Measurements from ENCODE around the gene IKZF5. TPM values are rescaled to one million over a fixed set of nuclear protein-coding genes. Genes with fewer than 3 reads are reported as not detected.

IKZF5 gene
- total RNA-seq (10 to 100 TPM; 12.2 to 15.0 (median 13.0) TPM), polyA plus RNA-seq (5.7 TPM)
- long read RNA-seq, donor 1, full-length matches to known transcripts = 7 of 15 reads
- long read RNA-seq, donor 1, partial matches to known transcripts = 0 of 15 reads
- long read RNA-seq, donor 1, other reads (novel, unspliced or antisense) = 8 of 15 reads
- long read RNA-seq, donor 2, full-length matches to known transcripts = 2 of 5 reads
- long read RNA-seq, donor 2, partial matches to known transcripts = 0 of 5 reads
- long read RNA-seq, donor 2, other reads (novel, unspliced or antisense) = 3 of 5 reads
- long read RNA-seq, donor 3, full-length matches to known transcripts = 7 of 35 reads
- long read RNA-seq, donor 3, partial matches to known transcripts = 3 of 35 reads
- long read RNA-seq, donor 3, other reads (novel, unspliced or antisense) = 25 of 35 reads
- long read RNA-seq, donor 4, full-length matches to known transcripts = 1 of 3 reads
- long read RNA-seq, donor 4, partial matches to known transcripts = 0 of 3 reads
- long read RNA-seq, donor 4, other reads (novel, unspliced or antisense) = 2 of 3 reads

GRCh38 chr10:123008355-123009104, at the start of gene IKZF5, which contains the start of gene ACADSB:
IKZF5 (minus strand) TSS chr10:123008795; CDS start chr10:122998625, 10,170 bp downstream.
ACADSB (plus strand) TSS chr10:123009006; CDS start chr10:123009030, 24 bp downstream.
- under 1% methylated on average over 68 of the region's 68 CpGs for WGBS
- intact Hi-C loops (cut with DNase I) = no loop called here
- H3K4me3 ChIP-seq (ENCODE audit: low read length) = peak within 1 kb of the TSS; percentile 87
- H3K27ac ChIP-seq (ENCODE audit: low read length) = peak within 1 kb of the TSS; percentile 71
- DNase-seq = peak; percentile 96 to 98 (median 98)
- H3K9me3 ChIP-seq (ENCODE audit: control insufficient read depth, low read length) = no peaks in the 10 kb centered on the region
- no peaks in the 10 kb centered on the region for H3K27me3 ChIP-seq (ENCODE audit: control insufficient read depth, insufficient read depth)
- no peaks in the 10 kb centered on the region for H3K4me1 ChIP-seq (ENCODE audit: control insufficient read depth, insufficient read depth, low read length)
- ATAC-seq = peak; percentile 99

- H3K9me3 ChIP-seq (ENCODE audit: control insufficient read depth, low read length) = no peaks in the 10 kb centered on the region
- H3K4me1 ChIP-seq (ENCODE audit: control insufficient read depth, insufficient read depth, low read length) = no peaks in the 10 kb centered on the region
- ATAC-seq (no peak), DNase-seq (no peak)
- intact Hi-C loops (cut with DNase I) = no loop called here
- no peak overlapping the region for H3K4me3 ChIP-seq (ENCODE audit: low read length)
- no peak overlapping the region for H3K27ac ChIP-seq (ENCODE audit: low read length)
- 97% methylated on average over 3 of the region's 3 CpGs for WGBS
- H3K27me3 ChIP-seq (ENCODE audit: control insufficient read depth, insufficient read depth) = no peaks in the 10 kb centered on the region
Measured at GRCh38 chr10:123057968-123058367, 49.4 kb upstream of the IKZF5 start.

GRCh38 chr10:123045961-123046731, 37.6 kb upstream of the IKZF5 start:
- Histone ChIP-seq H3K4me3 (ENCODE audit: low read length) (no peak overlapping the region), H3K27me3 (ENCODE audit: control insufficient read depth, insufficient read depth) (no peaks in the 10 kb centered on the region), H3K9me3 (ENCODE audit: control insufficient read depth, low read length) (no peaks in the 10 kb centered on the region), H3K27ac (ENCODE audit: low read length) (no peak overlapping the region), H3K4me1 (ENCODE audit: control insufficient read depth, insufficient read depth, low read length) (no peaks in the 10 kb centered on the region)
- ATAC-seq (no peak), DNase-seq (no peak)
- intact Hi-C loops (cut with DNase I) = loop anchor here in 2 of 4 donors (2.0 to 5.0 kb wide), 2 partner anchors 511 to 513 kb away; no protein-coding TSS in a partner anchor
- 88% methylated on average over 4 of the region's 4 CpGs for WGBS

- intact Hi-C loops (cut with DNase I) = loop anchor here in 2 of 4 donors (2.0 to 5.0 kb wide), 2 partner anchors 513 to 514 kb away; no protein-coding TSS in a partner anchor
- ATAC-seq (no peak), DNase-seq (no peak)
- Histone ChIP-seq H3K4me3 (ENCODE audit: low read length) (no peak overlapping the region), H3K27me3 (ENCODE audit: control insufficient read depth, insufficient read depth) (no peaks in the 10 kb centered on the region), H3K27ac (ENCODE audit: low read length) (no peak overlapping the region), H3K4me1 (ENCODE audit: control insufficient read depth, insufficient read depth, low read length) (no peaks in the 10 kb centered on the region), H3K9me3 (ENCODE audit: control insufficient read depth, low read length) (no peaks in the 10 kb centered on the region)
- 81% methylated on average over 2 of the region's 2 CpGs for WGBS
Measured at GRCh38 chr10:123044391-123044790, 35.8 kb upstream of the IKZF5 start.

- Histone ChIP-seq H3K4me1 (ENCODE audit: control insufficient read depth, insufficient read depth, low read length) (no peaks in the 10 kb centered on the region), H3K4me3 (ENCODE audit: low read length) (no peak overlapping the region), H3K27ac (ENCODE audit: low read length) (no peak overlapping the region), H3K9me3 (ENCODE audit: control insufficient read depth, low read length) (no peaks in the 10 kb centered on the region), H3K27me3 (ENCODE audit: control insufficient read depth, insufficient read depth) (no peaks in the 10 kb centered on the region)
- WGBS = 14% methylated on average over 5 of the region's 5 CpGs
- intact Hi-C loops (cut with DNase I) = loop anchor here in 1 of 4 donors (5.0 kb wide), 1 partner anchor 514 kb away; no protein-coding TSS in a partner anchor
- ATAC-seq (peak in 1 of 2 donors; percentile 47), DNase-seq (no peak)
Measured at GRCh38 chr10:123043409-123043925, 34.9 kb upstream of the IKZF5 start.

GRCh38 chr10:123042708-123043408, 34.3 kb upstream of the IKZF5 start:
- Histone ChIP-seq H3K27me3 (ENCODE audit: control insufficient read depth, insufficient read depth) (no peaks in the 10 kb centered on the region), H3K27ac (ENCODE audit: low read length) (no peak overlapping the region), H3K9me3 (ENCODE audit: control insufficient read depth, low read length) (no peaks in the 10 kb centered on the region), H3K4me3 (ENCODE audit: low read length) (no peak overlapping the region), H3K4me1 (ENCODE audit: control insufficient read depth, insufficient read depth, low read length) (no peaks in the 10 kb centered on the region)
- ATAC-seq (no peak), DNase-seq (no peak)
- intact Hi-C loops (cut with DNase I) = loop anchor here in 1 of 4 donors (5.0 kb wide), 1 partner anchor 514 kb away; no protein-coding TSS in a partner anchor
- WGBS = 86% methylated on average over 12 of the region's 12 CpGs

- H3K27me3 ChIP-seq (ENCODE audit: control insufficient read depth, insufficient read depth) = no peaks in the 10 kb centered on the region
- ATAC-seq (no peak), DNase-seq (no peak)
- H3K4me1 ChIP-seq (ENCODE audit: control insufficient read depth, insufficient read depth, low read length) = no peaks in the 10 kb centered on the region
- H3K27ac ChIP-seq (ENCODE audit: low read length) = no peak overlapping the region
- no peak overlapping the region for H3K4me3 ChIP-seq (ENCODE audit: low read length)
- intact Hi-C loops (cut with DNase I) = no loop called here
- no peaks in the 10 kb centered on the region for H3K9me3 ChIP-seq (ENCODE audit: control insufficient read depth, low read length)
Measured at GRCh38 chr10:123039632-123039930, 31.0 kb upstream of the IKZF5 start.

GRCh38 chr10:123038782-123039631, 30.4 kb upstream of the IKZF5 start:
- no peaks in the 10 kb centered on the region for H3K9me3 ChIP-seq (ENCODE audit: control insufficient read depth, low read length)
- 59% methylated on average over 18 of the region's 18 CpGs for WGBS

GRCh38 chr10:123035467-123036086, 27.0 kb upstream of the IKZF5 start:
- 88% methylated on average over 8 of the region's 8 CpGs for WGBS
- H3K9me3 ChIP-seq (ENCODE audit: control insufficient read depth, low read length) = no peaks in the 10 kb centered on the region
- no peak for ATAC-seq

More at GRCh38 chr10:123038782-123039631, 30.4 kb upstream of the IKZF5 start:
- no peak for ATAC-seq
- H3K4me3 ChIP-seq (ENCODE audit: low read length) = no peak overlapping the region
- no peaks in the 10 kb centered on the region for H3K4me1 ChIP-seq (ENCODE audit: control insufficient read depth, insufficient read depth, low read length)
- no peaks in the 10 kb centered on the region for H3K27me3 ChIP-seq (ENCODE audit: control insufficient read depth, insufficient read depth)
- intact Hi-C loops (cut with DNase I) = no loop called here
- H3K27ac ChIP-seq (ENCODE audit: low read length) = no peak overlapping the region
- no peak for DNase-seq

More at GRCh38 chr10:123035467-123036086, 27.0 kb upstream of the IKZF5 start:
- H3K4me3 ChIP-seq (ENCODE audit: low read length) = no peak overlapping the region
- intact Hi-C loops (cut with DNase I) = no loop called here
- DNase-seq = no peak
- H3K27me3 ChIP-seq (ENCODE audit: control insufficient read depth, insufficient read depth) = no peaks in the 10 kb centered on the region
- peaks cover 1% of the 10 kb centered on the region for H3K4me1 ChIP-seq (ENCODE audit: control insufficient read depth, insufficient read depth, low read length)
- no peak overlapping the region for H3K27ac ChIP-seq (ENCODE audit: low read length)
